Activated T-cell treated with anti-CD3 and anti-CD28 coated beads for 24 hours (primary cell): Measurements from ENCODE around the gene CRK.
"Not testable (repeated sequence)": the region's sequence is repeated elsewhere in the genome, so short reads cannot be mapped to it uniquely, and the experiment has no call there.

Experiments used
- DNase-seq: peaks from one replicate; pipeline ENCODE4 v3.0.0-alpha.2; 2020; ENCODE audit warnings: low read depth

Gene CRK

GRCh38 chr17:1421470-1421869, 34.6 kb downstream of the CRK start:
- no peak for DNase-seq

- DNase-seq: no peak
Measured at GRCh38 chr17:1420981-1421380, 35.1 kb downstream of the CRK start.

- no peak for DNase-seq
Measured at GRCh38 chr17:1420163-1420562, 35.9 kb downstream of the CRK start.

GRCh38 chr17:1418476-1418875, 37.6 kb downstream of the CRK start:
- not testable (repeated sequence) for DNase-seq

GRCh38 chr17:1416414-1416813, 39.6 kb downstream of the CRK start:
- DNase-seq: no peak

- no peak for DNase-seq
Measured at GRCh38 chr17:1414634-1415033, 41.4 kb downstream of the CRK start.

- DNase-seq: no peak
Measured at GRCh38 chr17:1414001-1414574, 41.9 kb downstream of the CRK start.

- DNase-seq: no peak
Measured at GRCh38 chr17:1413281-1413791, 42.7 kb downstream of the CRK start.

- DNase-seq: no peak
Measured at GRCh38 chr17:1412185-1413110, 43.6 kb downstream of the CRK start.

- DNase-seq: no peak
Measured at GRCh38 chr17:1402262-1402586, 53.8 kb downstream of the CRK start.

- DNase-seq: peak; percentile 96
Measured at GRCh38 chr17:1399679-1400512, 56.1 kb downstream of the CRK start, which contains the start of gene YWHAE. Gene YWHAE, minus strand, starts transcription at chr17:1400222. Its CDS starts 112 bp downstream, at chr17:1400110.

- DNase-seq: peak; percentile 45
Measured at GRCh38 chr17:1398931-1399678, 56.9 kb downstream of the CRK start.

GRCh38 chr17:1398028-1398427, 58.0 kb downstream of the CRK start:
- no peak for DNase-seq

GRCh38 chr17:1395876-1396665, 60.0 kb downstream of the CRK start:
- DNase-seq: not testable (repeated sequence)

- DNase-seq: no peak
Measured at GRCh38 chr17:1391577-1391976, 64.5 kb downstream of the CRK start.

GRCh38 chr17:1390432-1391367, 65.3 kb downstream of the CRK start:
- no peak for DNase-seq

GRCh38 chr17:1387490-1388227, 68.4 kb downstream of the CRK start:
- DNase-seq: not testable (repeated sequence)

- DNase-seq: not testable (repeated sequence)
Measured at GRCh38 chr17:1386675-1387190, 69.3 kb downstream of the CRK start.

- DNase-seq: no peak
Measured at GRCh38 chr17:1386265-1386664, 69.8 kb downstream of the CRK start.
